Epithelial cell of prostate (primary cell): ENCODE data around the gene AHR.

Experiments
- DNase-seq: peaks from one replicate; pipeline ENCODE4 v3.0.0-alpha.2; 2011; ENCODE audit warnings: low read depth, low spot score
- H3K27ac ChIP-seq: fragments of 450-650 bp; 2 replicates; pipeline ENCODE4 v1.5.1; 2017; ENCODE audit warnings: mild to moderate bottlenecking

AHR gene

DNA sequence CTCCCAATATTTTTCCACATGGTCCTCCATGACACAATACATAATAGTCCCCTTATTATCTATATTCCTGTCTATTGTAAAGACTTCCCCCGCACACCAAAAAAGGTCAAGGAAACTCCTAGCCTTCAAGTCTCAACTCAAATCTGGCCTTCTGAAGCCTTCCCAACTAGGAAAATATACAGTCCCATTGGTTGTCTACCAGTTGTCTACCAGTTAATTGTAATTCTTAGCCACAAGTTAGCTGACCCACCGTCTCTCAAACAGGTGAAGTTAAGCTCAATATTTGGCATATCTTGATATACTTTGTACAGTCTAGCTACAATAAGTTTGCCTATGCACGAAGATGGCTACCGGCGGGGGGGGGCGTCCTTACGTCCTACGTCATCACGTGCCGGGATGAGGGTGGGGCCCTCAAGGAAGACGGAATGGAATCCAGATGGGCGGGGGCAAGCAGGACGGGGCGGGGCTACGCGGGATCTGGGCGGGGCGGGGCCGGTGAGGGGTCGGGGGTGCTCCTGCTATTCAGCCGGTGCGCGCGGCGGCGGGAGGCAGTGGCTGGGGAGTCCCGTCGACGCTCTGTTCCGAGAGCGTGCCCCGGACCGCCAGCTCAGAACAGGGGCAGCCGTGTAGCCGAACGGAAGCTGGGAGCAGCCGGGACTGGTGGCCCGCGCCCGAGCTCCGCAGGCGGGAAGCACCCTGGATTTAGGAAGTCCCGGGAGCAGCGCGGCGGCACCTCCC lies at the start of gene AHR:
Gene AHR, plus strand, starts transcription at position 551 of the 738 bp plus-strand sequence. CDS start 613 bp downstream, outside the sequence.
- peak; percentile 78 for DNase-seq
- H3K27ac ChIP-seq: peak within 1 kb of the TSS; percentile 88

DNA sequence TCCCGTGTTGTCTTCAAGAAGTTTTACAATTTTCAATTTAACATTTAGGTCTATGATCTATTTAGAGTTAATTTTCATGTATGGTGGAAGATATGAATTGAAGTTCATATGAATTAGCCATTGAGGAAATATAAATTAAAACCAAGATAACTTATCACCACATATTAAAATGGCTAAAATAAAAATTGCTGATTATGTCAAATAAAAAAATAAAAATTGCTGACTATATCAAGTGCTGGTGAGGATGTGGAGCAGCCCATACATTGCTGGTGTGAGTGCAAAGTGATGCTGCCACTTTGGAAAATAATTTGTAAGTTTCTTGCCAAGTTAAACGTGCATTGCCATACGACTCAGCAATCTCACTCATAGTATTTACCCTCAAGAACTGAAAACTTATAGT lies 44.6 kb upstream of the AHR start:
- no peak overlapping the region for H3K27ac ChIP-seq
- DNase-seq: no peak

DNA sequence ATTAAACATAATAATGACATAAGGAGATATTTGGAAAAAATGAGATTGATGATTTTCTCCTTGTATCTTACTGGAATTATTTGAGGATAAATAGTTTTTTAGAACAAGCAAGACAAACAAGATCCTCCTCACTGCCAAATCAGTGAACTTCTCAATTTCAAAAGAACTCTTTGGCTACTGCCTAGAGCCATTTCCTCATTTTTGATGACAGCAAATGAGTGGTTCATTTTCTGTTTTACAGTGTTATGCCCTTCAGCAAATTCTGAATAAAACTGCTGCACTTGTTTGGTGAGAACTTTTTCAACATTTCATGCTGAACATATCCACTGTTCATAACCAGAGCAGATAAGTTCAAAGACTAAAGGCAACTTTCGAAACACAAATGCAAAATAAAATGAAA lies 42.5 kb upstream of the AHR start:
- H3K27ac ChIP-seq: peak overlapping the region; percentile 48
- DNase-seq: no peak

DNA sequence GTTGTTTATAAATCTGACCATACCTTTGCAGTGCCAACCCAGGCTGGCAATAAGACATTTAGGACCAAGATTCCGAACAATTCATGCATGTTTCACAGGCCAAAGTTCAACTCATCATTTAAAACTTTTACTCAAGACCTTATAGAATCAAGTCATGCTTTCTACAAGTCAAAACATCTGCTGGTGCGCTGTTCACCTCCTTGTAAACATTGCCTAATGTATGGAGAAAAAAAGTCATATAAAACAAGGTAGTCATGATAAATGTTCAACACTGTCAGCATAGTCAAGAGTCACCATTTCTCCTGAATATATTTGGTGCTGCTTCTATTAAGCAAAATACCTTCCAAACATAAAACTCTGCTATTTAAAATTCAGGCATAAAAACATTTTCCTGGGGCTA lies 42.1 kb upstream of the AHR start:
- peak overlapping the region; percentile 48 for H3K27ac ChIP-seq

DNA sequence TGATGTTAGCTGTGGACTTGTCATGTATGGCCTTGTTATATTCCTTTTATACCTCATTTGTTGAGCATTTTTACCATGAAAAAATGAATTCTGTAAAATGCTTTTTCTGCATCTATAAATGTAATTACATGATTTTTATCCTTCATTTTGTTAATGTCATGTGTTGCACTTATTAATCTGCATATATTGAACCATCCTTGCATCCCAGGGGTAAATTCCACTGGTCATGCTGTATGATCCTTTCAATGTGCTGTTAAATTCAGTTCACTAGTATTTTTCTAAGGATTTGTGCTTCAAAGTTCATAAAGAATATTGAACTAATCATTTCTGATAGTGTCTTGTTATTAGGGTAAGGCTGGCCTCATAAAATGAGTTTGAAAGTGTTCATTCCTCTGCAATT lies 31.9 kb upstream of the AHR start:
- no peak for DNase-seq
- H3K27ac ChIP-seq: no peak overlapping the region

More for the DNA sequence above, 42.1 kb upstream of the AHR start:
- DNase-seq: peak; percentile 53

DNA sequence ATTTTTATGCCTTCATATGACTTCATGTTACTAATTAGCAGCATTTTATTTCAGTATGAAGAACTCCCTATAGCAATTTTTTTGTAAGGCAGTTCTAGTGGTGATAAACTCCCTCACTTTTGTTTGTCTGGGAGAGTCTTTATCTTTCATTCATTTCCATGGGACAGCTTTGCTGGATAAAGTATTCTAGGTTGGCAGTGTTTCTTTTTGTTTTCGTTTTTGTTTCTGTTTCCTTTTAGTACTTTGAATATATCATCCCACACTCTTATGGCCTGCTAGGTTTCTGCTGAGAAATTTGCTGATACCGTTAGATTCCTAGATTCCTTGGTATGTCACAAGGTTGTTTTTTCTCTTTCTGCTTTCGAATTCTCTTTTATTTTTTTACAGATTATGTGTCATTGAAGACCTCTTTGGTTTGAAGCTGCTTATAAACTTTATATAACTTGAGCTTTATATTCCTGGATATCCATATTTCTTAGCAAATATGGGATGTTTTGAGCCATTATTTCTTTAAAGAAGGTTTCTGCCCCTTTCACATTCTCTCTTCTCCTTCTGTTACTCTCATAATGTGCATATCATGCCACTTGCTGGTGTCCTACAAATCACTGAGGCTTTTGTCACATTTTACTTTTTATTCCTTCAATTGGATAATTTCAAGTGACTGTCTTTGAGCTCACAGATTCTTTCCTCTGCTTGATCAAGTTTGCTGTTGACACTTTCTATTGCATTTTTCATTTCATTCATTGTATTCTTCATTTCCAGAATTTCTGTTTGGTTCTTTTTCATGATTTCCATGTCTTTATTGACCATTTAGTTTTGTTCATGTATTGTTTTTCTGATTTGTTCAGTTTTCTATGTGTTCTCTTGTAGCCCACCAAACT lies 28.9 kb upstream of the AHR start:
- no peak for DNase-seq
- no peak overlapping the region for H3K27ac ChIP-seq

DNA sequence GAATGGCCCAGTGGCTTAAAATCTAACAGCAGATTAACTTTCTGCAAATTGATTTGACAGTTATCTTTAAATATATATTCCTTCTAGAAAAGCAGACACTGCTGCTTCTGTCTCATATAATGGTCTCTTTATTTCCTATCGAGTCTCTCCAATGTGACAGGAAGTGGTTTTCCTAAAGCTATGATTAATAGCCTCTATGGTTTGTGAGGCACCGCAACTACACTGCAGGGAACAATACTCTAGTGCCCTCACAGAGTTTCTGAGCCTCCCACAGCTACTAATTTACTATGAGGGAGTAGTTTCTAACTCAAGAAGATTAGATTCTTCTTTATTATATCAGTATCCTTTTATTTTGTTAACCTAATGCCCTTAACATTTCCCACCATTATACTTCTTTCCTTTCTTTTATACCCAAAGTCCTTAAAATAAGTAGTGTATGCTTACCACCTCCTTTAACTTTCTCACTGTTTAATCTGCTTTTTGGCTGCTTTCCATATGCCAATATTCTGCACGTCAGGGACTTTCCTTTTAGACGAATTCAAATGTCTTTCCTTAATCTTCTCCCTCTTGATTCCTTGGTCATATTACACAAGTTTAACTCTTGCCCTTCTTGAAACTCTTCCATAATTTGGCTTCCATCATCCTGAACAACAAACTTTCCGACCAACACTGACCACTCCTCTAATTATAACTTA lies 23.8 kb upstream of the AHR start:
- no peak for DNase-seq
- H3K27ac ChIP-seq: peak overlapping the region; percentile 75

DNA sequence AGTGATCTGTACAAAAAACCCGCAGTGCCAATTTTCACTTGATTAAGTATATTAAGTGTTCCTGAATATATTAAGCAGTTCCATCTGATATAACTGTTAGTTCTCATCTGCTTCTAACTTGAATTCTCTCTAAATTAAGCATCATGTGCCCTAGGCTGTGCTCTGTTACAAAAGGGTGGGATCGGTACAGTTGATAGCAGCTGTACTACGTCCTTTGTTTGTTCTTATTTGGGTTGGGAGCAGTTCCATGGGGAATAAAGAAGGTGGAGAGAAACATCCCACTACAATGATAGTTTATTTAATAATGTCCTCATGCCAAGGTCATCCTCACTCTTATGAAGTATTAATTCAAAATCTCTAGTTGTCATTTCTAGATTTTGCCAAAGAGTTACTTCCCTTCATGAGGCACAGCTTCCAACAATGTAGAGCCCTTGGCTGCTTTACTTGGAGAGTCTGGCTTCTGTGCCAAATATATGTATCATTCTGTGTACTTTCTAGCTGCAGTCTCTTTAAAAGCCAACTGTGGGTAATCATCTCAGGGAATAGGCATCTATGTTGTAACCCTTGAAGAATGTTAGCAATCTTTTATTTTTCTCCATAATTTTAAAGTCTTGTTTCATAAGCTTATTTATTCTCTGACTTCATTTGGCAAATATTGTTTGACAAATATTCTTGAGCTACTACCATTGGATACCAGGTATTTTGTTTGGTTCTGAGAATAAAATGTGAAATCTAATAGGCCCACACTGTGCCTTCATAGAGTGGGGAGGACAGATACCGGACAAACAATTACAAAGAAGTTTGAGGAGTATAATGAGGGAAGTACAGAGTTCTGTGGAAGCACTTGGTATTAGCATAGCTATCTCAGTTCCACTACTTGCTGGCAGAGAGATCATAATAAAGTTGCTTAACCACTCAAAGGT lies 22.4 kb upstream of the AHR start:
- DNase-seq: peak; percentile 73
- peak overlapping the region; percentile 75 for H3K27ac ChIP-seq

DNA sequence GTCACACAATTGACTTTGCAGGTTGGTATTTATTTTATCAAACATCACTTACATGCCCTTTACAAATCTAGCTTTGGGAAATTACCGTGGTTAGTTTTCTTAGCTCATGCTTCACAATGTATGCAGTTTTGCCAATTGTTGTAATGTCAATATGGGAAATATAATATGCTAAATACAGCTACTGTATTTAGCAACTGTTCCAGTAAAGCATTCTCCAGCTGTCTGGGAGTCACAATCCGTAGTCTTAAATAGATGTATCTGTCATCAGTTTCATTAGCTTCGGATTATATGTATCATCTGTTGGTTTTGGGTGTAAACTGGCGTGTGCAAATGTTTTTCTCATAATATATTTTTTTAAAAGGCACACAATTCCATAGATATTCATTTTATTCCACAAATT lies 19.4 kb upstream of the AHR start:
- no peak overlapping the region for H3K27ac ChIP-seq
- DNase-seq: no peak

DNA sequence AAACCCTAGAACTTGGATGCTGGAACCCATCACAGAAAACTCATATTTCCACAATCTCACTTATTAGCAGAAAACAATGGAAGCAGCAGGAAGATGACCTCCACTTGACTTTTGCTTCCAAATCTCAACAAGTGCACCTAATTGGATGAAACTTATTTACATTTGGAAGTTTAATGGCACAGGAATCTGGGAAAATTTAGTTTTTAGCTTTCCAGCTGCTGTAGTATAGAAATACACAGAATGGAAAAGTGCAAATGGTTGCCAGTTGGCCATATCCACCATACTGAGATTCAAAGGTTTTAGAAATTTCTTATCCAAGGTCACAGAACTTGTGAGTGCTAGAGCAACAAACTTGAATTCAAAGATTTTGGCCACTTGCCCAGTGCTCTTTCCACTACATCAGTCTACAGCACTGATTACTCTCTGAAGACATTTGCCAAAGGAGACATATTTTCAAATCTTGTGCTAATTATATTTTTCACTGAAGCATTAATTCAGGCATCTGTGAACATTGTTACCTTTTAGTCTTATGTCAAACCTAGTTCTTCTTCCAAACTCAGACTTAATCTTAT lies 9.3 kb upstream of the AHR start:
- no peak for DNase-seq
- no peak overlapping the region for H3K27ac ChIP-seq

DNA sequence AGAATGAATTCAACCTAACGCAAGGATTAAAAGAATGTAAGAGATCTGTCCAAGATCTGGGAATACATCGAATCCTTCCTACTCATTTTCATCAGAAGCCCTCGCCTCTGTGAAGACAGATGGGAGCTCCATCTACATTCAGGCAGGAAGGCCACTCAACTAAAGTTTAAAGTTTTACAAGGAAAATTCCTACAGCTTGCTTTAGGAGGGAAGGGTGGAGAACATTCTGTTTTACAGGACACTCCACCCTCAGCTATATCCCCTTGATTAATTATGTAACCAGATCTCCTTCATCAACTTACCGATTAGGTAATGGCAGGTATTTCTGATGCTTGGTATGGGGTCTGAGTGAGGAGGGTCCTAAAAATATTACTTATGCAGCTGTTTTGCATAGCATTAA lies 5.6 kb upstream of the AHR start:
- no peak overlapping the region for H3K27ac ChIP-seq
- no peak for DNase-seq

DNA sequence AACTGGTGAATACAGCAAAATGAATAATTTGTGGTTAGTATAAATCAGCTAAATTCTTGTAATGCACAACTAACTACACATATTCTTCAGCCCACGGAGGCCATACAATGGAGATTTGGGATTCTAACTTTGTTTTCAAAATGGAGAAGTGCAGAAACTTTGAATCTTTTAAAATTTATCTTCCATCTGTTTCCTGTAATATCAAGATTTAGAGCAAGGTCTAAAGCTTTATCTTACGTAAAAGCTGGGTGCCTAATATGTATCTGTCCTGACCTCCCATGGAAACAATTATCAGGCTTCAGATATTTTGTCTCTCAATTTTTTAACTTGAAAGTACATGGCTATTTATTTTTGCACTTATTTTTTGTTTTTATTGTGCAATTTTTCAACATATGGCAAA lies 5.0 kb upstream of the AHR start:
- no peak overlapping the region for H3K27ac ChIP-seq

DNA sequence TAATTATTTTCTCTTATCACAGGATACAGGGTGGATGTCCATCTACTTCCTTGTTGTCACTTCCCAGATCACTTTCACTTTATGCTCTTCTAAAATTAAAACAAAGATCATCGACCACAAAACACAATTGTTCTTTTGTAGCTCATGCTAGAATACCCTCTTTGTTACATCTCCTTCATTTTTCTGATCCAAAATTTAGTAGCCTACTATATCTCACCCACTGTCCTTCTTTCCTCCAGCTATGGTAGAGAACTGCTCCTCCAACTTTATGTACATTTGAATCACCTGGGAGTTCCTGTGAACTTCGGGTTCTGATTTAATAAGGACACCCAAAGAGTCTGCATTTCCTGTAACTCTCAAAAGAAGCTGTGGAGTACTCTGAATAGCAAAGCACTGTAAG lies 1.2 kb upstream of the AHR start:
- DNase-seq: no peak
- peak overlapping the region; percentile 88 for H3K27ac ChIP-seq

More for the DNA sequence above, 5.0 kb upstream of the AHR start:
- DNase-seq: no peak

DNA sequence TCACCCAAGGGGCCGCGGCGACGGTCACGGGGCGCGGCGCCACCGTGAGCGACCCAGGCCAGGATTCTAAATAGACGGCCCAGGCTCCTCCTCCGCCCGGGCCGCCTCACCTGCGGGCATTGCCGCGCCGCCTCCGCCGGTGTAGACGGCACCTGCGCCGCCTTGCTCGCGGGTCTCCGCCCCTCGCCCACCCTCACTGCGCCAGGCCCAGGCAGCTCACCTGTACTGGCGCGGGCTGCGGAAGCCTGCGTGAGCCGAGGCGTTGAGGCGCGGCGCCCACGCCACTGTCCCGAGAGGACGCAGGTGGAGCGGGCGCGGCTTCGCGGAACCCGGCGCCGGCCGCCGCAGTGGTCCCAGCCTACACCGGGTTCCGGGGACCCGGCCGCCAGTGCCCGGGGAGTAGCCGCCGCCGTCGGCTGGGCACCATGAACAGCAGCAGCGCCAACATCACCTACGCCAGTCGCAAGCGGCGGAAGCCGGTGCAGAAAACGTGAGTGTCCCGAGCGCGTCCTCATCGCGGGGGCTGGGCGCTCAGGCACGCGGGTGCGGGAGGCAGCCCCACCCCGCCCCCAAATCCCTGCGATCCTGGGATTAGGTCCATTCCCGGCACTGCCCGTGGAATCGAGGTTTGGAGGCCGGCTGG lies 509 bp downstream of the AHR start:
- H3K27ac ChIP-seq: peak overlapping the region; percentile 88
- no peak for DNase-seq

DNA sequence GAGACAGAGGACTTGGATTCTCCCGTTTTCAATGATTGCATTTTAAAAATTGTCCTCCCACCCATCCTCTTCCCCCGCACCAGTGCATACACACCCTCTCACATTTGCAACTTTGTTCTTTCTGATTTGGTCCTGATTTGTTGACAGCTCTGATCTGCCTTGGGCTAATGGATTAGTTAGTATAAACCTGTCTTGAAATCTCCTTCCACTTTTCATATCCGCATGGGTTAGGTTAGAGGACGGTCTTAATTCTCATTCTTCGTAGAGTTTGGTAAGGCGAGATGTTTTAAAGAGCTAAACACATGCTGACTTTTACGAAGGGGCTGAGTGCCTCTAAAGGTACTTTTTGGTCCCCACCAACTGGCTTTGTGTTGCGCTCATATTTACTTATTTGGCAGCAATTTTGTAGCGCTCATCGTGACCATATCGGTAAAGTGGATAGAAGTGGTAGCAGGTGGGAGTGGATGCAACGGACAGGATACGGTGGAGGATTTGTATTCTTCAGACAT lies 1.1 kb downstream of the AHR start:
- DNase-seq: no peak
- H3K27ac ChIP-seq: peak overlapping the region; percentile 88

DNA sequence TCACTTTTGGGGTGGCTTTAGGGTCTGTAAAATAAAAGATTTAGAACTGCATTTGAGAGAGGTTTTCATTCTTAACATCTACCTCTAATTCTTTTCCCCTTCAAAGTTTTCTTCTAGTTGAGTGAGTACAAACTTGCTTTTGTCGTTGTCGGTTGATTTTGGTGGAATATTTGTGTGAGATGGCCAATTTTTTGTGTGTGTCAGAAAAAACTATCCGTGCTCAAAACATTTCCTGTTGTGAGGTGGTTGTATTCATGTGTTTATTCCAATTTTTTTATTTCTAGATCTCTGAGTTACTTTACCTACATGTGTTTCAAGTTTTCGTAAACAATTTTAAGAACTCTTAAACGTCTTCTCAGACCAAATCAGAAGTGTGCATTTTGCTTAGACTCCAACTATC lies 1.6 kb downstream of the AHR start:
- DNase-seq: no peak
- peak overlapping the region; percentile 88 for H3K27ac ChIP-seq

DNA sequence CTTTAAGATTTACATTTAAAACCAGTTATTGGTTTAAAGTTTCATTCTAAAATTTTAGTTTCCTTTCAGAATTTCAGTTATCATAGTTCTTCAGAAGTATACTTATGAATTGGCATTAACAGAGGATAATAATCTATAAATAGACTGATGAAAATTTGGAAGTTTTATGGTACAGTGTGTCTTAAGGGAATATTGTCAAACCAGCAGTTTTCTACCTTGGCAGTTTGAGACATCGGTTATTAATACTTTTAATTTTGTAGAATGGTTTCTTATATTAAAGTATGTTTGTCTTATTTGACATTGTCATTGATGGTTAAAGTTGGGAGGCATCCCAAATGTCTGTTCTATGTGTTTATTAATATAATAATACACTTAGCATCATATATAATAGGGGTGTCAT lies 2.0 kb downstream of the AHR start:
- H3K27ac ChIP-seq: peak overlapping the region; percentile 88
- DNase-seq: no peak

DNA sequence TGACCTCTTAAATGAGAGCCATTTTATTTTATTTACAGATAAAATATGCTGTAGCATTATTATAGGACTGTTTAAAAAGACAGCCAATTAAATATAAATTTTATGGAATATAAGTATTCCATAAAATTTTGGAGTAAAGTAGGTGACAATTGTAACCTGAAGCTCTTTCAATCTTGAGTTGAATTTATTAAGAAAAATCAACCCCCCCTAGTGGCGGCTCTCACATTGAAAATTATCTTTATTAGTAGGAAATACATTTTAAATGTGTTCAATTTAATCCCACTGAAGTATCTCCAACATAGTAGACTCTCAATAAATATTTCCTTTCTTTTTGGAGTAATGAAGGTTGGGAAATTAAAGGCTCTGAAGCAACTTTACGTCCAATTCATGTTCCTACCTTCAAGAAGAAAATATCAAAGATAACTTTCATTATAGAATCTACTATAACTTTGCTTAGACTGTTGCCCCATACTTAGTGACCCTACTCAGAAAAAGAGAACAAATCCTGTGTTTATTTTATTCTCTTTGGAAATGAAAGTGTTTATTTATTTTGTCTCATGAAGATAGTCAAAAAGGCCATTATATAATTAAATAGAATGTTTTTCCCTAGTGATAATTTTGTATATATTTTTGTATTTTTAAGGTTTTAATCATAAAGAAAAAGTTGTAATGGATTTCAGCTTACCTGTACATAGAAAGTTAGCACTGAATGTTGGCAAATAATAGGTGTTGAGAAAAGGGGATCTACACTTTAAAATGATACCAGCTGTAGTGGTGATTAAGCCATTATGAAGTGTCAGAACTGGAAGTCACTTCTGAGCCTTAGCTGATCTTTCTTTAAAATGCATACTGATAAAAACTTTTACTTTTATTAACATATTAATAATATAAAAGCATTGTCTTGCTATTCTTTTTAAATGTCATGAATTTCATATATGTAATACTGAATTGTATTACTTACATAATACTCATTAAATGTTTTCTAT lies 3.3 kb downstream of the AHR start:
- DNase-seq: no peak
- peak overlapping the region; percentile 88 for H3K27ac ChIP-seq
